ENCODE measurements around the gene GJB5. TPM values are rescaled to one million over a fixed set of nuclear protein-coding genes. Genes with fewer than 3 reads are reported as not detected.

The GJB5 gene
- total and polyA plus RNA-seq, 2 of the 8 experiments (the other 6 are each of a cell fraction or from before 2014, with no cell fraction given), result 0.86 to 3.1 TPM

DNA sequence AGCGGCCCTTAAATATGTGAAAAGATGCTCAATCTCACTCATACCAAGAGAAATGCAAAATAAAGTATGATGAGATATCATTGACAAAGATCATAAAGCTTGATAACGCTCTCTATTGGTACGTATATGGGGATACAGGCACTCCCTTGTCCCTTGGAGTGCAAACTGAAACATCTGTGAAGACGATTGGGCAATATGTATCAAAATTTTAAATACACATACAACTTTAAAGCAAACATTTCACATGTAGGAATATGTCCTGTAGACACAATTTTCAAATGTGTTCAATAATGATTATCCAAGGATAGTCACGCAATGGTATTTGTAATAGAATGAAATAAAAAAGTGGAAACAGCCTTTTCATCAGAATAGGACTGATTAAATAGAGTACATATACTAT lies 24.2 kb downstream of the GJB5 start (continued):
- TF ChIP-seq, protein P1, sequence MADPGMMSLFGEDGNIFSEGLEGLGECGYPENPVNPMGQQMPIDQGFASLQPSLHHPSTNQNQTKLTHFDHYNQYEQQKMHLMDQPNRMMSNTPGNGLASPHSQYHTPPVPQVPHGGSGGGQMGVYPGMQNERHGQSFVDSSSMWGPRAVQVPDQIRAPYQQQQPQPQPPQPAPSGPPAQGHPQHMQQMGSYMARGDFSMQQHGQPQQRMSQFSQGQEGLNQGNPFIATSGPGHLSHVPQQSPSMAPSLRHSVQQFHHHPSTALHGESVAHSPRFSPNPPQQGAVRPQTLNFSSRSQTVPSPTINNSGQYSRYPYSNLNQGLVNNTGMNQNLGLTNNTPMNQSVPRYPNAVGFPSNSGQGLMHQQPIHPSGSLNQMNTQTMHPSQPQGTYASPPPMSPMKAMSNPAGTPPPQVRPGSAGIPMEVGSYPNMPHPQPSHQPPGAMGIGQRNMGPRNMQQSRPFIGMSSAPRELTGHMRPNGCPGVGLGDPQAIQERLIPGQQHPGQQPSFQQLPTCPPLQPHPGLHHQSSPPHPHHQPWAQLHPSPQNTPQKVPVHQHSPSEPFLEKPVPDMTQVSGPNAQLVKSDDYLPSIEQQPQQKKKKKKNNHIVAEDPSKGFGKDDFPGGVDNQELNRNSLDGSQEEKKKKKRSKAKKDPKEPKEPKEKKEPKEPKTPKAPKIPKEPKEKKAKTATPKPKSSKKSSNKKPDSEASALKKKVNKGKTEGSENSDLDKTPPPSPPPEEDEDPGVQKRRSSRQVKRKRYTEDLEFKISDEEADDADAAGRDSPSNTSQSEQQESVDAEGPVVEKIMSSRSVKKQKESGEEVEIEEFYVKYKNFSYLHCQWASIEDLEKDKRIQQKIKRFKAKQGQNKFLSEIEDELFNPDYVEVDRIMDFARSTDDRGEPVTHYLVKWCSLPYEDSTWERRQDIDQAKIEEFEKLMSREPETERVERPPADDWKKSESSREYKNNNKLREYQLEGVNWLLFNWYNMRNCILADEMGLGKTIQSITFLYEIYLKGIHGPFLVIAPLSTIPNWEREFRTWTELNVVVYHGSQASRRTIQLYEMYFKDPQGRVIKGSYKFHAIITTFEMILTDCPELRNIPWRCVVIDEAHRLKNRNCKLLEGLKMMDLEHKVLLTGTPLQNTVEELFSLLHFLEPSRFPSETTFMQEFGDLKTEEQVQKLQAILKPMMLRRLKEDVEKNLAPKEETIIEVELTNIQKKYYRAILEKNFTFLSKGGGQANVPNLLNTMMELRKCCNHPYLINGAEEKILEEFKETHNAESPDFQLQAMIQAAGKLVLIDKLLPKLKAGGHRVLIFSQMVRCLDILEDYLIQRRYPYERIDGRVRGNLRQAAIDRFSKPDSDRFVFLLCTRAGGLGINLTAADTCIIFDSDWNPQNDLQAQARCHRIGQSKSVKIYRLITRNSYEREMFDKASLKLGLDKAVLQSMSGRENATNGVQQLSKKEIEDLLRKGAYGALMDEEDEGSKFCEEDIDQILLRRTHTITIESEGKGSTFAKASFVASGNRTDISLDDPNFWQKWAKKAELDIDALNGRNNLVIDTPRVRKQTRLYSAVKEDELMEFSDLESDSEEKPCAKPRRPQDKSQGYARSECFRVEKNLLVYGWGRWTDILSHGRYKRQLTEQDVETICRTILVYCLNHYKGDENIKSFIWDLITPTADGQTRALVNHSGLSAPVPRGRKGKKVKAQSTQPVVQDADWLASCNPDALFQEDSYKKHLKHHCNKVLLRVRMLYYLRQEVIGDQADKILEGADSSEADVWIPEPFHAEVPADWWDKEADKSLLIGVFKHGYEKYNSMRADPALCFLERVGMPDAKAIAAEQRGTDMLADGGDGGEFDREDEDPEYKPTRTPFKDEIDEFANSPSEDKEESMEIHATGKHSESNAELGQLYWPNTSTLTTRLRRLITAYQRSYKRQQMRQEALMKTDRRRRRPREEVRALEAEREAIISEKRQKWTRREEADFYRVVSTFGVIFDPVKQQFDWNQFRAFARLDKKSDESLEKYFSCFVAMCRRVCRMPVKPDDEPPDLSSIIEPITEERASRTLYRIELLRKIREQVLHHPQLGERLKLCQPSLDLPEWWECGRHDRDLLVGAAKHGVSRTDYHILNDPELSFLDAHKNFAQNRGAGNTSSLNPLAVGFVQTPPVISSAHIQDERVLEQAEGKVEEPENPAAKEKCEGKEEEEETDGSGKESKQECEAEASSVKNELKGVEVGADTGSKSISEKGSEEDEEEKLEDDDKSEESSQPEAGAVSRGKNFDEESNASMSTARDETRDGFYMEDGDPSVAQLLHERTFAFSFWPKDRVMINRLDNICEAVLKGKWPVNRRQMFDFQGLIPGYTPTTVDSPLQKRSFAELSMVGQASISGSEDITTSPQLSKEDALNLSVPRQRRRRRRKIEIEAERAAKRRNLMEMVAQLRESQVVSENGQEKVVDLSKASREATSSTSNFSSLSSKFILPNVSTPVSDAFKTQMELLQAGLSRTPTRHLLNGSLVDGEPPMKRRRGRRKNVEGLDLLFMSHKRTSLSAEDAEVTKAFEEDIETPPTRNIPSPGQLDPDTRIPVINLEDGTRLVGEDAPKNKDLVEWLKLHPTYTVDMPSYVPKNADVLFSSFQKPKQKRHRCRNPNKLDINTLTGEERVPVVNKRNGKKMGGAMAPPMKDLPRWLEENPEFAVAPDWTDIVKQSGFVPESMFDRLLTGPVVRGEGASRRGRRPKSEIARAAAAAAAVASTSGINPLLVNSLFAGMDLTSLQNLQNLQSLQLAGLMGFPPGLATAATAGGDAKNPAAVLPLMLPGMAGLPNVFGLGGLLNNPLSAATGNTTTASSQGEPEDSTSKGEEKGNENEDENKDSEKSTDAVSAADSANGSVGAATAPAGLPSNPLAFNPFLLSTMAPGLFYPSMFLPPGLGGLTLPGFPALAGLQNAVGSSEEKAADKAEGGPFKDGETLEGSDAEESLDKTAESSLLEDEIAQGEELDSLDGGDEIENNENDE (IDR thresholded peaks at IDR 0.05; ENCODE audit: insufficient replicate concordance, low read length), result no peak
- no peak for TF ChIP-seq SP2 (IDR thresholded peaks at IDR 0.05; ENCODE audit: low read length)
- TF ChIP-seq RBBP5 (IDR thresholded peaks at IDR 0.05; ENCODE audit: borderline replicate concordance, low read depth, low read length), result no peak
- TF ChIP-seq CBX8 (IDR thresholded peaks at IDR 0.05; ENCODE audit: borderline replicate concordance, low read depth, low read length), result no peak

Data from H1 (cell line).